CD4-positive, alpha-beta T cell treated with Interleukin-12 subunit alpha and Interleukin-12 subunit beta, for 1 hour (primary cell): Measurements from ENCODE around the gene SORCS2.

Experiments
- DNase-seq: peaks from one replicate; pipeline ENCODE4 v3.0.0-alpha.2; 2020

Gene SORCS2

GRCh38 chr4:7708238-7708637 is 515.9 kb downstream of the SORCS2 start:
- no peak for DNase-seq

GRCh38 chr4:7708981-7709380 is 516.6 kb downstream of the SORCS2 start:
- no peak for DNase-seq

- DNase-seq = no peak
These were observed 517.1 kb downstream of the SORCS2 start for GRCh38 chr4:7709431-7709830.

- DNase-seq = no peak
These were observed 517.8 kb downstream of the SORCS2 start for GRCh38 chr4:7710126-7710525.

- no peak for DNase-seq
These were observed 518.4 kb downstream of the SORCS2 start for GRCh38 chr4:7710576-7711306.

- no peak for DNase-seq
These were observed 519.1 kb downstream of the SORCS2 start for GRCh38 chr4:7711307-7711963.

GRCh38 chr4:7712021-7712671 is 519.8 kb downstream of the SORCS2 start:
- no peak for DNase-seq

- no peak for DNase-seq
These were observed 521.4 kb downstream of the SORCS2 start for GRCh38 chr4:7713757-7714156.

GRCh38 chr4:7714176-7714575 is 521.8 kb downstream of the SORCS2 start:
- no peak for DNase-seq

- no peak for DNase-seq
These were observed 522.4 kb downstream of the SORCS2 start for GRCh38 chr4:7714738-7715137.

GRCh38 chr4:7715271-7716009 is 523.1 kb downstream of the SORCS2 start:
- DNase-seq = no peak

GRCh38 chr4:7716010-7716721 is 523.8 kb downstream of the SORCS2 start:
- no peak for DNase-seq

GRCh38 chr4:7717161-7717560 is 524.8 kb downstream of the SORCS2 start:
- no peak for DNase-seq

- DNase-seq = no peak
These were observed 525.7 kb downstream of the SORCS2 start for GRCh38 chr4:7717946-7718490.

GRCh38 chr4:7719354-7720174 is 527.2 kb downstream of the SORCS2 start:
- peak; percentile 53 for DNase-seq

GRCh38 chr4:7721984-7722551 is 529.7 kb downstream of the SORCS2 start:
- DNase-seq = no peak

GRCh38 chr4:7722766-7723387 is 530.5 kb downstream of the SORCS2 start:
- DNase-seq = no peak

GRCh38 chr4:7723625-7724024 is 531.3 kb downstream of the SORCS2 start:
- DNase-seq = no peak

GRCh38 chr4:7725951-7726350 is 533.6 kb downstream of the SORCS2 start:
- no peak for DNase-seq

- no peak for DNase-seq
These were observed 534.5 kb downstream of the SORCS2 start for GRCh38 chr4:7726665-7727413.
